ENCODE results near the gene SELENOM.

SELENOM gene, protein sequence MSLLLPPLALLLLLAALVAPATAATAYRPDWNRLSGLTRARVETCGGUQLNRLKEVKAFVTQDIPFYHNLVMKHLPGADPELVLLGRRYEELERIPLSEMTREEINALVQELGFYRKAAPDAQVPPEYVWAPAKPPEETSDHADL

DNA sequence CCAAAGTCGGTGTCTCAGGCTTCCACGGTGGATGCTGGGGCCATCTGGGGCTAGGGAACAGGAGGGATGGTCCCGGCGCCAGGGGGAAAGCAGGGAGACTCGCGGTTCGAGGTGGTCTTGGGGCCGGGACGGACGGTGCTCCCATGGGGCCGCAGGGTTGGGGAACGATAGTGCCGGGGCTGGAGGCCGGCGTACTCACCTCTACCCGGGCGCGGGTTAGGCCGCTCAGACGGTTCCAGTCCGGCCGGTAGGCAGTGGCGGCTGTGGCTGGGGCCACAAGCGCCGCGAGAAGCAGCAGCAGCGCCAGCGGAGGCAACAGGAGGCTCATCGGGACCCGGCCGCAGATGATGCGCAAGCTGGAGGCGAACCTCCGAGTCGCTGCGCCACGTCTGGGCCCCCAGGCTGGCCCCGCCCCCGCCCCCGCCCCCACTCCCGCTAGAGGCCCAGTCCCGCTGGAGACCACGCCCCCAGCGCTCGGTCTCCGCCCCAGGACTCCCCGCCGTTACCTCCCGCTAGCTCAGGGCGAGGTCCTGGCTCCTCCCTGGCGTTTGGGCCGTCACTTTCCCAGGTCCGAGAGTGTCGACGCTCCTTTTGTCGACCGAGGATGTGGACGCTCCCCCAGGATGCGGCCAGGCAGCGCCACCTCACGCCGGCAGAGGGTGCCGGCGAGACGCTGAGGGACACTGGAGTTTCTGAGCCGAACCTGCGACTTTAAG is at the start of gene SELENOM:
SELENOM (minus strand) TSS at position 391 of the 716 bp plus-strand sequence; CDS start at position 328, 63 bp downstream.
- TF ChIP-seq, protein P1, sequence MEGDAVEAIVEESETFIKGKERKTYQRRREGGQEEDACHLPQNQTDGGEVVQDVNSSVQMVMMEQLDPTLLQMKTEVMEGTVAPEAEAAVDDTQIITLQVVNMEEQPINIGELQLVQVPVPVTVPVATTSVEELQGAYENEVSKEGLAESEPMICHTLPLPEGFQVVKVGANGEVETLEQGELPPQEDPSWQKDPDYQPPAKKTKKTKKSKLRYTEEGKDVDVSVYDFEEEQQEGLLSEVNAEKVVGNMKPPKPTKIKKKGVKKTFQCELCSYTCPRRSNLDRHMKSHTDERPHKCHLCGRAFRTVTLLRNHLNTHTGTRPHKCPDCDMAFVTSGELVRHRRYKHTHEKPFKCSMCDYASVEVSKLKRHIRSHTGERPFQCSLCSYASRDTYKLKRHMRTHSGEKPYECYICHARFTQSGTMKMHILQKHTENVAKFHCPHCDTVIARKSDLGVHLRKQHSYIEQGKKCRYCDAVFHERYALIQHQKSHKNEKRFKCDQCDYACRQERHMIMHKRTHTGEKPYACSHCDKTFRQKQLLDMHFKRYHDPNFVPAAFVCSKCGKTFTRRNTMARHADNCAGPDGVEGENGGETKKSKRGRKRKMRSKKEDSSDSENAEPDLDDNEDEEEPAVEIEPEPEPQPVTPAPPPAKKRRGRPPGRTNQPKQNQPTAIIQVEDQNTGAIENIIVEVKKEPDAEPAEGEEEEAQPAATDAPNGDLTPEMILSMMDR (IDR thresholded peaks at IDR 0.05; ENCODE audit: insufficient read depth, low read length, poor library complexity, severe bottlenecking) = peak; percentile 94
- no peaks in the 10 kb centered on the region for H3K27me3 ChIP-seq (replicated peaks; ENCODE audit: control insufficient read depth, insufficient read depth, low read length)
- peak within 1 kb of the TSS; percentile 69 for H3K4me3 ChIP-seq (replicated peaks; ENCODE audit: low read depth, low read length)
- no peaks in the 10 kb centered on the region for H3K36me3 ChIP-seq (ENCODE audit: control insufficient read depth, insufficient read depth, low read length)
- DNase-seq (ENCODE audit: extremely low read depth, insufficient read length) = peak; percentile 86

DNA sequence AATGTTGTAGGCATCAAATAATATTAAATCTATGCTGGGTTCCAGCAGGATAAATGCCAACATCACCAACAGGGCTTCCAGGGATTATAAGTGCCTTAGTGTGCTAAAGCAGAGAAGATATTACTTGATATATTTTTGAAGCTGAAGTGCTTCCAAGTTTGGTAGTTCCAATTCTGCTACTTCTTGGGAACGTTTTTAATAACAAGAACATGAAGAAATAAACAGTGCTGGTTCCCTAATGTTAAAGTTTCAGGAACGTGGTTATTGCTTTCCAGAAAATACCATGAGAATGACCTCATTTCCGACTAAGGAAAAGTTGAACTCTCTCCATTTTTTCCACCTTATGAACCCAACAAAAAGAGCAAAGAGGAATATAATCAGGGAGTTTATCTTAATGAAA is 48.1 kb upstream of the SELENOM start:
- Histone ChIP-seq H3K4me3 (replicated peaks; ENCODE audit: low read depth, low read length) (no peak overlapping the region), H3K27me3 (replicated peaks; ENCODE audit: control insufficient read depth, insufficient read depth, low read length) (no peaks in the 10 kb centered on the region), H3K36me3 (ENCODE audit: control insufficient read depth, insufficient read depth, low read length) (no peaks in the 10 kb centered on the region)
- DNase-seq (ENCODE audit: extremely low read depth, insufficient read length) = no peak
- TF ChIP-seq, protein P1 (IDR thresholded peaks at IDR 0.05; ENCODE audit: insufficient read depth, low read length, poor library complexity, severe bottlenecking) = no peak

DNA sequence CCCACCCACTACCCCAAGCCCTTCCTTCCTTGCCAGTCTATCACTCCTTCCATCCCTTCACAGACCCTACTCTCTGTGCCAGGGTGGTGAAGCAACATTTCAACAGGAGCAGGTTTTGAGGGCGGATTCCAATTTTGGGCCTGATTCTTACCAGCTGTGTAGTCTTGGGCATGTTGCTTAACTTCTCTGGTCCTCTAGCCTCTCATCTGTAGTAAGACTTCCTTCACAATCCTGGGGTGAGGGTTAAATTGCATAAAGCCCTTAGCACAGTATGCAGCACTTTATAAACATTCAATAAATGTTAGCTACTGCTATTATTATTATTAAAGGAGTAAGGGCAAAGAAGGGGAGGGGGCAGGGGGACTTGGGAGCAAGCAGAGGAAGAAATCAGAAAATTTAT is 47.6 kb upstream of the SELENOM start:
- Histone ChIP-seq H3K4me3 (replicated peaks; ENCODE audit: low read depth, low read length) (no peak overlapping the region), H3K36me3 (ENCODE audit: control insufficient read depth, insufficient read depth, low read length) (no peaks in the 10 kb centered on the region), H3K27me3 (replicated peaks; ENCODE audit: control insufficient read depth, insufficient read depth, low read length) (no peaks in the 10 kb centered on the region)
- TF ChIP-seq, protein P1 (IDR thresholded peaks at IDR 0.05; ENCODE audit: insufficient read depth, low read length, poor library complexity, severe bottlenecking) = no peak
- DNase-seq (ENCODE audit: extremely low read depth, insufficient read length) = no peak

DNA sequence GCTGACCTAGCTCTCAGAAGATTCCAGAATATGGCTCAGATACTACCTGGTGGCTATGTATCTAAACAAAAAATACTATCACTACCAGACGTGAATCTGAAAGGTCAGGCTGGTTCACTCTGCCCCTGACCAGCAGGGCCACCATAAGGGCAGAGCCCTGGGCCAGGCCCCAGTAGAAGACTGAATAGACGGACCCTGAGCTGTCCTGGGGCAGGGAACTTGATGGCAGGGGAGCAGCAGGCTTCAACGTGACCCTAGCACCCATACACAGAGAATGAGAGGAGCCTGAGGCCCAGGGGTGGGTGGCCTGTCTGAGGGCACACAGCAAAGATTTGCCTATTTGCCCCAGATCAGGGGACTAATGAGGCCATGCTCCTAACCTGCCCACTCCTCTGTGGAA is 46.0 kb upstream of the SELENOM start:
- DNase-seq (ENCODE audit: extremely low read depth, insufficient read length) = no peak
- Histone ChIP-seq H3K27me3 (replicated peaks; ENCODE audit: control insufficient read depth, insufficient read depth, low read length) (no peaks in the 10 kb centered on the region), H3K4me3 (replicated peaks; ENCODE audit: low read depth, low read length) (no peak overlapping the region), H3K36me3 (ENCODE audit: control insufficient read depth, insufficient read depth, low read length) (no peaks in the 10 kb centered on the region)
- TF ChIP-seq, protein P1 (IDR thresholded peaks at IDR 0.05; ENCODE audit: insufficient read depth, low read length, poor library complexity, severe bottlenecking) = no peak

DNA sequence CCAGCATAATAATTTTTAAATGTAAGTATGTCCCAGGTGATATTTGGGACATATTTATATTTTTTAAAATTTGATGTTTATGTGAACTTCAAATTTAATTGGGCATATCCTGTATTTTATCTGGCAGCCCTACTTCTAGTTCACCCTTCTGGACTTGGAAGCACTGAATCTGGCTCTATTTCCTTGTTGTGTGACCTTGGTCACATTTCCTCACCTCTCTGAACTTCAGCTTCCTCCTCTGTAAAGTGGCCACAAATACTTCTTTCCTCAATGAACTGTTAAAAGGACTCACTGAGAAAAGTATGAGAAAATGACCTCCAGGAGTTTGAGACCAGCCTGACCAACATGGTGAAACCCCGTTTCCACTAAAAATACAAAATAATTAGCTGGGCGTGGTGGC is 44.5 kb upstream of the SELENOM start:
- no peak for DNase-seq (ENCODE audit: extremely low read depth, insufficient read length)
- TF ChIP-seq, protein P1 (IDR thresholded peaks at IDR 0.05; ENCODE audit: insufficient read depth, low read length, poor library complexity, severe bottlenecking) = no peak
- no peak overlapping the region for H3K4me3 ChIP-seq (replicated peaks; ENCODE audit: low read depth, low read length)
- H3K27me3 ChIP-seq (replicated peaks; ENCODE audit: control insufficient read depth, insufficient read depth, low read length) = no peaks in the 10 kb centered on the region
- H3K36me3 ChIP-seq (ENCODE audit: control insufficient read depth, insufficient read depth, low read length) = no peaks in the 10 kb centered on the region
